HCT116 (cell line): ENCODE data around the gene B3GALT6. TPM values are rescaled to one million over a fixed set of nuclear protein-coding genes. Genes with fewer than 3 reads are reported as not detected.

ENCODE experiments used
- ATAC-seq: fragments of 200-7000 bp; cut with Tn5 transposase; 2 replicates; pipeline ENCODE4 v1.9.1; 2020; ENCODE audit warnings: mild to moderate bottlenecking, moderate library complexity
- BruUV-seq: library from RNA; stranded (reverse); fragments of 400-500 nt; replicated peaks from 2 replicates; lab custom pipeline; 2021; lab: Mats Ljungman, UMichigan
- CTCF ChIA-PET: fragments of 300-600 bp; sonication (Branson Sonifier 250); formaldehyde crosslinking; loops from one replicate; lab custom pipeline; 2021; ENCODE audit warnings: antibody characterized with exemption; lab: Charles Lee
- POLR2A ChIA-PET: fragments of 300-600, 350-600 bp; sonication (Branson Sonifier 250); formaldehyde crosslinking; loops from one replicate; lab custom pipeline; 2021; ENCODE audit warnings: antibody characterized with exemption; lab: Charles Lee
- RAD21 ChIA-PET, 2 experiments: fragments of 300-600 bp; sonication (Branson Sonifier 250); formaldehyde crosslinking; loops; one replicate each; lab custom pipeline; 2023; ENCODE audit warnings: low total read pairs in 2 of 2; ENCODE audit not compliant: uncharacterized antibody in 2 of 2, unreplicated experiment in 2 of 2, low non-redundant PET in 1 of 2; lab: Charles Lee
- DNase-seq: peaks from one replicate; pipeline ENCODE4 v3.0.0-alpha.2; 2010; ENCODE audit warnings: low read depth, low spot score
- H2AFZ ChIP-seq: fragments of 200-600 bp; shearing (Covaris generic), sonication (generic); 2 replicates; pipeline ENCODE4 v1.6.1; 2017; ENCODE audit warnings: low read depth, mixed run types, mixed read lengths, antibody characterized with exemption, low read length; ENCODE audit not compliant: poor library complexity, severe bottlenecking
- H3K27ac ChIP-seq: 2 replicates; pipeline ENCODE4 v1.5.1; 2012; ENCODE audit warnings: low read depth, low read length
- H3K27me3 ChIP-seq: fragments of 200-600 bp; sonication (generic); 2 replicates; pipeline ENCODE4 v1.6.1; 2016; ENCODE audit warnings: mixed run types, low read length, mixed read lengths; ENCODE audit not compliant: insufficient read depth
- H3K36me3 ChIP-seq, 2 experiments: fragments of 200-500 bp in 1 of 2; fragments of 200-600 bp in 1 of 2; sonication (Bioruptor generic) in 1 of 2; sonication (generic) in 1 of 2; 2 replicates each; pipeline versions ENCODE4 v1.5.1 to v1.6.1; 2014 to 2016; ENCODE audit warnings: low read length in 2 of 2, inconsistent platforms in 1 of 2, mixed read lengths in 1 of 2, mixed run types in 1 of 2; ENCODE audit not compliant: insufficient read depth in 2 of 2, control insufficient read depth in 1 of 2
- H3K4me1 ChIP-seq, 2 experiments: fragments of 200-600 bp in 1 of 2; sonication (generic) in 1 of 2; 2 replicates each; pipeline versions ENCODE4 v1.5.1 to v1.6.1; 2012 to 2017; ENCODE audit warnings: low read length in 2 of 2, inconsistent platforms in 1 of 2, mild to moderate bottlenecking in 1 of 2, mixed read lengths in 1 of 2, mixed run types in 1 of 2, moderate library complexity in 1 of 2; ENCODE audit not compliant: insufficient read depth in 2 of 2, control insufficient read depth in 1 of 2
- H3K4me2 ChIP-seq: fragments of 200-600 bp; sonication (generic); 2 replicates; pipeline ENCODE4 v1.6.1; 2017; ENCODE audit warnings: mixed run types, low read length, mixed read lengths
- H3K4me3 ChIP-seq, 2 experiments: fragments of 200-600 bp in 1 of 2; sonication (generic) in 1 of 2; replicated peaks in 1 of 2; 2 replicates each; pipeline ENCODE4 v1.5.1; 2011 to 2016; ENCODE audit warnings: low read length in 2 of 2, control low read depth in 1 of 2, low read depth in 1 of 2, mild to moderate bottlenecking in 1 of 2, mixed read lengths in 1 of 2, mixed run types in 1 of 2
- H3K79me2 ChIP-seq: fragments of 200-600 bp; sonication (generic); 2 replicates; pipeline ENCODE4 v1.6.1; 2017; ENCODE audit warnings: mild to moderate bottlenecking, mixed run types, low read length, moderate library complexity, mixed read lengths; ENCODE audit not compliant: insufficient read depth
- H3K9ac ChIP-seq: fragments of 200-600 bp; sonication (generic); 2 replicates; pipeline ENCODE4 v1.6.1; 2016; ENCODE audit warnings: low read length, mixed read lengths
- H3K9me2 ChIP-seq: fragments of 200-600 bp; sonication (generic), shearing (Covaris generic); 2 replicates; pipeline ENCODE4 v1.6.1; 2017; ENCODE audit warnings: mixed run types, mild to moderate bottlenecking, moderate library complexity; ENCODE audit not compliant: insufficient read depth
- H3K9me3 ChIP-seq, 2 experiments: fragments of 200-500 bp in 1 of 2; fragments of 200-600 bp in 1 of 2; sonication (Bioruptor generic) in 1 of 2; sonication (generic) in 1 of 2; 2 replicates each; pipeline ENCODE4 v1.6.1; 2014 to 2017; ENCODE audit warnings: low read length in 2 of 2, mixed read lengths in 2 of 2, inconsistent platforms in 1 of 2, low read depth in 1 of 2, mild to moderate bottlenecking in 1 of 2, mixed run types in 1 of 2, moderate library complexity in 1 of 2; ENCODE audit not compliant: control insufficient read depth in 1 of 2, insufficient read depth in 1 of 2
- H4K20me1 ChIP-seq: fragments of 200-600 bp; sonication (generic), shearing (Covaris generic); 2 replicates; pipeline ENCODE4 v1.6.1; 2017; ENCODE audit warnings: mixed run types, mild to moderate bottlenecking, moderate library complexity; ENCODE audit not compliant: insufficient read depth
- CEBPB ChIP-seq: IDR thresholded peaks from 2 replicates; pipeline ENCODE4 v1.6.1; 2012; ENCODE audit warnings: low read depth
- ELF1 ChIP-seq: IDR thresholded peaks from 2 replicates; pipeline ENCODE4 v1.6.1; 2012; ENCODE audit warnings: low read depth, borderline replicate concordance
- EZH2 ChIP-seq: fragments of 200-600 bp; sonication (generic); IDR thresholded peaks from 2 replicates; pipeline ENCODE4 v1.6.1; 2017; ENCODE audit warnings: antibody characterized with exemption, mixed run types
- POLR2A ChIP-seq: IDR thresholded peaks from 2 replicates; pipeline ENCODE4 v1.7.0; 2011; ENCODE audit warnings: borderline replicate concordance; ENCODE audit not compliant: insufficient read depth, insufficient read length; ENCODE audit errors: extremely low read depth
- RAD21 ChIP-seq: IDR thresholded peaks from 2 replicates; pipeline ENCODE4 v1.6.1; 2012; ENCODE audit warnings: low read depth, mild to moderate bottlenecking
- SP1 ChIP-seq: IDR thresholded peaks from 2 replicates; pipeline ENCODE4 v1.6.1; 2012; ENCODE audit warnings: low read depth
- SRF ChIP-seq: IDR thresholded peaks from 2 replicates; pipeline ENCODE4 v1.6.1; 2012; ENCODE audit warnings: low read depth
- TCF7L2 ChIP-seq: IDR thresholded peaks from 2 replicates; pipeline ENCODE4 v1.7.0; 2011; ENCODE audit warnings: borderline replicate concordance, inconsistent platforms; ENCODE audit not compliant: insufficient read depth, insufficient read length; ENCODE audit errors: extremely low read depth
- intact Hi-C: fragments of 100-400 bp; cut with micrococcal nuclease; formaldehyde crosslinking; loops from 2 replicates; pipeline ENCODE4 v1.10.0; 2022
- total RNA-seq: library from RNA; stranded (reverse); gene quantifications from one replicate; pipeline ENCODE4 v1.2.1, GENCODE V29; 2021; ENCODE audit not compliant: unreplicated experiment
- TF ChIP-seq, protein P1 (sequence below): IDR thresholded peaks from 2 replicates; pipeline ENCODE4 v1.6.1; 2012
- TF ChIP-seq, protein P2 (sequence below): IDR thresholded peaks from 2 replicates; pipeline ENCODE4 v1.6.1; 2011; ENCODE audit warnings: mild to moderate bottlenecking, low read length, moderate library complexity; ENCODE audit not compliant: insufficient replicate concordance; ENCODE audit errors: extremely low read depth

The B3GALT6 gene
- total RNA-seq, 1 experiment from 2014 or later = 16.3 TPM

DNA sequence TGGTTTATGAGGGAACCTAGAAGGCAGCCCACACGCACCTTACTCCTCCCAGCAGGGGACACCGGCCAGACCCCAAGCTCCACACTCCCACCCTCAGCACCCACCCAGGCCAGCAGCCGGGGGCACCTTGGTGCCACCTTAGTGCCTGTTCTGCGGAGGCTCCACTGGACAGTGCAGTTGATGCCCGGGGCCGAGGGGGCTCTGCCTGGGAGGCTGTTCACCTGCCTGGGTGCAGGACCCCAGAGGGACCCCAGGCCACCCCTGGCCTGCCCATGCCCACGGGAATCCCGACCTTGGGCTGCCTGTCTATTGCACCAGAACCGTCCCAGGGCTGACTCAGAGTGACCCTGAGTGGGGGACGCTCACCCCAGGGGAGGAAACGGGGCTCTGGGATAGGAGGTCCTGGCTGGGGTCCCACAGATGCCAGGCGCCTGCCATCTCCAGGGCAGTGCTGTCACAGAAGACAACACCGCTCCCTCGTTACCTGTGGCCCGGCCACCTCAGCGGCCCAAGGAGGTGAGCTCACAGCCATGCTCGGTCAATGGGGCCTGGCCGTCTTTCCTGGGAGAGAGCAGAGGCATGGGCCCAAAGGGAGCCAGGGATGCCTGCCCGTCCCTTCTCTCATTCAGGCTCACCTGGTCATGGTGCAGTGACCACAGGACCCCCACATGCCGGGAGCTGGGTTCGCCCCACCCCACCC lies 48.9 kb downstream of the B3GALT6 start:
- RAD21 ChIA-PET = no interaction called here
- H3K9me2 ChIP-seq = no peaks in the 10 kb centered on the region
- POLR2A ChIA-PET = no interaction called here
- no peak for DNase-seq
- H3K4me3 ChIP-seq = no peak overlapping the region
- no peak overlapping the region for H3K27ac ChIP-seq
- H3K79me2 ChIP-seq = no peaks in the 10 kb centered on the region
- peaks cover 0 to 26% of the 10 kb centered on the region in 2 experiments; a peak in 3 of 4 replicates for H3K4me1 ChIP-seq
- H3K9me3 ChIP-seq = no peaks in the 10 kb centered on the region
- H2AFZ ChIP-seq = no peak overlapping the region
- no peaks in the 10 kb centered on the region for H3K36me3 ChIP-seq
- no peak overlapping the region for H3K9ac ChIP-seq
- intact Hi-C loops = no loop called here
- ATAC-seq = no peak
- no peaks in the 10 kb centered on the region for H3K27me3 ChIP-seq
- TF ChIP-seq ELF1 (no peak), CEBPB (no peak), EZH2 (no peak), RAD21 (no peak), SP1 (no peak), SRF (no peak), POLR2A (no peak), TCF7L2 (no peak)
- TF ChIP-seq, protein P1, sequence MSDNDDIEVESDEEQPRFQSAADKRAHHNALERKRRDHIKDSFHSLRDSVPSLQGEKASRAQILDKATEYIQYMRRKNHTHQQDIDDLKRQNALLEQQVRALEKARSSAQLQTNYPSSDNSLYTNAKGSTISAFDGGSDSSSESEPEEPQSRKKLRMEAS = no peak
- TF ChIP-seq, protein P2, sequence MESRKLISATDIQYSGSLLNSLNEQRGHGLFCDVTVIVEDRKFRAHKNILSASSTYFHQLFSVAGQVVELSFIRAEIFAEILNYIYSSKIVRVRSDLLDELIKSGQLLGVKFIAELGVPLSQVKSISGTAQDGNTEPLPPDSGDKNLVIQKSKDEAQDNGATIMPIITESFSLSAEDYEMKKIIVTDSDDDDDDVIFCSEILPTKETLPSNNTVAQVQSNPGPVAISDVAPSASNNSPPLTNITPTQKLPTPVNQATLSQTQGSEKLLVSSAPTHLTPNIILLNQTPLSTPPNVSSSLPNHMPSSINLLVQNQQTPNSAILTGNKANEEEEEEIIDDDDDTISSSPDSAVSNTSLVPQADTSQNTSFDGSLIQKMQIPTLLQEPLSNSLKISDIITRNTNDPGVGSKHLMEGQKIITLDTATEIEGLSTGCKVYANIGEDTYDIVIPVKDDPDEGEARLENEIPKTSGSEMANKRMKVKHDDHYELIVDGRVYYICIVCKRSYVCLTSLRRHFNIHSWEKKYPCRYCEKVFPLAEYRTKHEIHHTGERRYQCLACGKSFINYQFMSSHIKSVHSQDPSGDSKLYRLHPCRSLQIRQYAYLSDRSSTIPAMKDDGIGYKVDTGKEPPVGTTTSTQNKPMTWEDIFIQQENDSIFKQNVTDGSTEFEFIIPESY = no peak
- no TSS peak for BruUV-seq
- no peaks in the 10 kb centered on the region for H4K20me1 ChIP-seq
- H3K4me2 ChIP-seq = no peak overlapping the region
- CTCF ChIA-PET = no interaction called here
